C4-2B (cell line): ENCODE data around the gene GID8.

Experiments used
- ZFX ChIP-seq: fragments of 450-650 bp; IDR thresholded peaks from 2 replicates; pipeline ENCODE4 v1.6.1; 2017
- TF ChIP-seq, protein P1 (sequence below): fragments of 450-650 bp; conservative IDR thresholded peaks from 2 replicates; pipeline ENCODE4 v1.5.1; 2017; ENCODE audit warnings: mild to moderate bottlenecking

DNA sequence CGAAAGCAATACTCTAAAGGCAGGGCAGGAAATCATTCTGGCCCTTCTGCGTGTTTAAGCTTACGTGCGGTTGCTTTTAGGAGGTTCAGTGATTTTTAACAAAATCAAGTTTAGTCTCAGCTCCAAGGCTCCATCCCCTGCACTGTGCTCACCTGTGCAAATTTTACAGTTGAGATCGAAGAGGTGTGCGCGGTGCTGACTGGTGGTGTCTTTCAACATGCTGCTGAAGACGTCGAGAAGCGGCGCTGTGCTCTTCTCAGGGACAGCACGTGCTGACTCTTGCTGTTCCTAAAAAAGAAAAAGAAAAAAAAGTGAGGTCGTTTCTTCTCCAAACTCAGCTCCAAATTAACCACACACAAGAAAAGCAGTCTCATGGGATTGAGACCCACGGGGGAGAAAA, 43.7 kb upstream of the GID8 start:
- TF ChIP-seq, protein P1, sequence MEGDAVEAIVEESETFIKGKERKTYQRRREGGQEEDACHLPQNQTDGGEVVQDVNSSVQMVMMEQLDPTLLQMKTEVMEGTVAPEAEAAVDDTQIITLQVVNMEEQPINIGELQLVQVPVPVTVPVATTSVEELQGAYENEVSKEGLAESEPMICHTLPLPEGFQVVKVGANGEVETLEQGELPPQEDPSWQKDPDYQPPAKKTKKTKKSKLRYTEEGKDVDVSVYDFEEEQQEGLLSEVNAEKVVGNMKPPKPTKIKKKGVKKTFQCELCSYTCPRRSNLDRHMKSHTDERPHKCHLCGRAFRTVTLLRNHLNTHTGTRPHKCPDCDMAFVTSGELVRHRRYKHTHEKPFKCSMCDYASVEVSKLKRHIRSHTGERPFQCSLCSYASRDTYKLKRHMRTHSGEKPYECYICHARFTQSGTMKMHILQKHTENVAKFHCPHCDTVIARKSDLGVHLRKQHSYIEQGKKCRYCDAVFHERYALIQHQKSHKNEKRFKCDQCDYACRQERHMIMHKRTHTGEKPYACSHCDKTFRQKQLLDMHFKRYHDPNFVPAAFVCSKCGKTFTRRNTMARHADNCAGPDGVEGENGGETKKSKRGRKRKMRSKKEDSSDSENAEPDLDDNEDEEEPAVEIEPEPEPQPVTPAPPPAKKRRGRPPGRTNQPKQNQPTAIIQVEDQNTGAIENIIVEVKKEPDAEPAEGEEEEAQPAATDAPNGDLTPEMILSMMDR: no peak
- no peak for TF ChIP-seq ZFX
